WTC11 (cell line): Measurements from ENCODE around the gene KRT32.

ENCODE experiments used
- ATF2 ChIP-seq: sonication (generic); formaldehyde crosslinking; IDR thresholded peaks from 2 replicates; pipeline ENCODE4 v1.8.1; 2022; ENCODE audit warnings: low read depth, missing genetic modification reagents, borderline replicate concordance
- USF2 ChIP-seq: sonication (generic); formaldehyde crosslinking; IDR thresholded peaks from 2 replicates; pipeline ENCODE4 v1.8.1; 2023; ENCODE audit warnings: mild to moderate bottlenecking, missing genetic modification reagents, moderate library complexity

- TF ChIP-seq ATF2 (CRISPR knock-in tag) (no peak), USF2 (CRISPR knock-in tag) (no peak)
These were observed 31.1 kb upstream of the KRT32 start for GRCh38 chr17:41498276-41498675.
